ENCODE results near the gene GTF2H4.

GRCh38 chr6:30917487-30917886 is 9.5 kb downstream of the GTF2H4 start:
- no peak for TF ChIP-seq CTCF (IDR thresholded peaks at IDR 0.05)
- TF ChIP-seq EZH2 (IDR thresholded peaks at IDR 0.05): no peak
- TF ChIP-seq EZH2phosphoT487 (IDR thresholded peaks at IDR 0.05): no peak
